GM21528 (cell line): ENCODE results near the gene DOCK1.

Experiments
- ATAC-seq: cut with Tn5 transposase; IDR thresholded peaks from one replicate; pipeline ENCODE4 v1.9.1; 2021; ENCODE audit warnings: mild to moderate bottlenecking, moderate library complexity; ENCODE audit not compliant: unreplicated experiment, low FRiP score

DOCK1 gene

DNA sequence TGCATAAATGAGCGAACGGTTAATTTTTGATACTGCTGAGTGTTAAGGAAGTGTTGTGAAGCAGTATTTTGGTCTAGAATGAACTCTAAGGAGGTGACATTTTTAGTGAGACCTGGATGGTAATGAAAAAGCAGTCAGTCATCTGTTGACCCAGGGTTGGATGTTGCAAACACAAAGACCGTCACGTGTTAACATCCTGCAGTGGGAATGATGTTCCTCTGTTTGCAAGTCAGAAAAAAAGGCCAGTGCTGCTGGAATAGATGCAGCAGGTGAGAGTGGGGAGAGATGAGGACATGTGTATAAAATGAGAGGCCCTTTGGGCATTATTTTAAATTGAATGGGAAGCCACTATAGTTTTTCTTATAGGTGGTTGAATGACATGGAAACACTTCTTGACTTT is 251.9 kb downstream of the DOCK1 start:
- no peak for ATAC-seq

DNA sequence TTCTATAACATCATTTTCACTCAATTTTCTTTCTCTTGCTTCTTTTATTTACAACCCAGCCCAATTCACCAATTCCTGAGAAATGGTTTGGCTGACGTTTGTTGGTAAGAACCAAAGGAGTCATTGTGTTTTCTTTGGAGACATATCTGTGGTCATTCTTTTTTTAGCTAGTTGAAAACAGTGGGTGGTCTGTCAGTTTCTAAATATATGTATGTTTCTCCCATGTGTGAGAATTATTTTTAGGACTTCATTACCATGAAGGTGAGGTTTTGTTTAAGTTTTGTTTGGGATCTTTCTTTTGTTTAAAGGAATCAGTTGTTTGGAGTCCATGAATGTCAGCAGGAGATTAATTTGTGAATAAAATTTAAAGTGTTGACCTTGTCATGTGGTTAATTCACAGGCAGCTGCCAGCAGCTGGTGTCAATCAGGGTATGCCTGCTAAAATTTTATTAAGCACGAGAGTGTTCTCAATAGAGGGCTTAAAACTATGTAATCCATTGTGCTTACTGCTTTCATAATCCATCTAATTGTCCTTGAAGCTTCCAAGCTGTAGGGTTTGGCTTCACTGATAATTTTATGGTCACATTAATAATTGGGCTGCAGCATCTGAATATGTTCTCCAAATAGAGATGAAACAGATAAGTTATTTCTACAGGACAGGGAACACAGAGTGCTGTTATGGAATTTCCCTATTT is 252.4 kb downstream of the DOCK1 start:
- ATAC-seq, result no peak

GRCh38 chr10:127158662-127159061 is 253.4 kb downstream of the DOCK1 start:
- no peak for ATAC-seq

DNA sequence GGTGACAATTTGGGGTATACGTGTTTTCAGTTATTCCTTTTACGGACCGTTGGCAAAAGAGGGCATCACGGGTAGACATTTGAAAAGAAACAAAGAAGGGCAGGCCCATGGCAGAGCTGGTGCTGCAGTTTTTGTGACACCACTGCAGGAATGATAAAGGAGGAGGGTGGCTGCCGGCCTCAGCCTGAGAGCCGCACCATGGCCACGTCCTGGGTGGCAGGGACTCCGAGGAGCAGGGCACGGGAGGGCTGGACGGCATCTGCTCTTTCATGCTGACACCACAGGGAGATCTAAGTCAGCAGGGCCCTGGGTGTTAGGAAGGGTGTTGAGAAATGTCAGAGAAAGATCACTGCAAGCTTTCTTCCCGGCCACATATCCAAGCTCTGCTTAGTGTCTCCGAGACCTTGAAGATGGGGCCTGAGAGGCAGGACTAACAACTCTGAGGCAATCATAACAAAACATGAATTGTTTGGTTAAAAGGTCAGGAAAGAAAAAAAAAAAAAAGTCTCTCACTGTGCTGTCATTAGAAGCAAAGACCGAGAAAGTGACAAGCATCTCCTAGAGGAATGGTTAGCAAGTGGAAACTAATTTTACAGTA is 254.5 kb downstream of the DOCK1 start:
- ATAC-seq, result no peak

DNA sequence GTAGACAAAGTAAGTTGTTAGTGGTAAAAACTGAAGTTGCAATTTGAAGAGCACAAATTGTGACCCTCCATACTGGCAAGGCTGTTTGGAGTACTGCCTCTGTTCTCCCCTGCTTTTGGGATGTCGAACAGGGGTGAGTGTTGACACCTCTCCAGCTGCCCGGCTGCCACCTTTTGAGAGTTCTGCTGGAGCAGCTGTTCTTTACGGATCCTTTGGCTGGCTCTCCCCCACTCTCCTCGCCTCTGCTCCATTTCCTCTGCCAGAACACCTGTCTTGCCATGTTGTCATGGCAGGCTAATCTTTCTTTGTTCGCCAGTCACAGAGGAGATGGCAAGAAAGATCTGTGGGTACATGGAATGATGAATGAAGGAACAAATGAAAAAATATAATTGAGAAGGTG is 256.3 kb downstream of the DOCK1 start:
- ATAC-seq, result no peak

DNA sequence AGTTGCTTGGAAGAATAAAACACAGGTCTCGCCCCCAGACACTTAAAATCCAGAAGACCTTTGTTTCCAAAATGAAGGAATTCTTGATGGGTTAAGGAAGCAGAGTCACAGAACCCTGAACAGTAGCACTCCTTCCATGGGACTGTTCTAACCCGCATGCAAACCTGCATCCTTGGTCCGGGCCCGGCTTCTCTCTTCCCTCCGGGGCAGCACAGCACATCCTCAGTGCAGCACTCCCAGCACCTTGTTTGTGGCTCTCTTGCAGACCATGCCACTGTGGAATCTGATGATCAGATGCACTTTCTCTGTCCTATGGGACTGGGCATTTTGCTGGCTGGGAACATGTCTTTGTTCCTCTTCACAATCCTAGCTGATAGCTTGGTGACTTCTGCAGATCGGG is 257.6 kb downstream of the DOCK1 start:
- ATAC-seq, result no peak

DNA sequence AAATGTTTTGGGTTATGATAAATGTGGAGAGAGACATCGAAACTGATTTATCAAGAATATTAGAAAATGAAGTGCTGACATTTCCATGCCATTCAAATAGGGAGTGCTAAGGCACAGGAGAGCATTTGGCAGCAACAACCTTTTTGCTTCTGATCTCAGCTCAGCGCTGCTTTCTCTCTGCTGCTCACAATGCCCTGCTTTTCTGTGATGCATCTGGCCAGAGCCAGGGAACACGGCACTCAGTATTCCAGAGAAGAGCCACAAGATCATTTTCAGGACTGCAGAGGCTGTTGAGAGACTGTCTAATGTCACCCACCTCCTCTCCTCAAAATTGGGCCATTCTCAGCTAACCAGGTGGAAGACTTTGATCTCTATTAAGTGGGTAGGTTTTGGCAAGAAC is 263.0 kb downstream of the DOCK1 start:
- no peak for ATAC-seq

GRCh38 chr10:127174866-127175265 is 269.6 kb downstream of the DOCK1 start:
- no peak for ATAC-seq

- no peak for ATAC-seq
Observed at GRCh38 chr10:127175357-127176110, 270.3 kb downstream of the DOCK1 start.

DNA sequence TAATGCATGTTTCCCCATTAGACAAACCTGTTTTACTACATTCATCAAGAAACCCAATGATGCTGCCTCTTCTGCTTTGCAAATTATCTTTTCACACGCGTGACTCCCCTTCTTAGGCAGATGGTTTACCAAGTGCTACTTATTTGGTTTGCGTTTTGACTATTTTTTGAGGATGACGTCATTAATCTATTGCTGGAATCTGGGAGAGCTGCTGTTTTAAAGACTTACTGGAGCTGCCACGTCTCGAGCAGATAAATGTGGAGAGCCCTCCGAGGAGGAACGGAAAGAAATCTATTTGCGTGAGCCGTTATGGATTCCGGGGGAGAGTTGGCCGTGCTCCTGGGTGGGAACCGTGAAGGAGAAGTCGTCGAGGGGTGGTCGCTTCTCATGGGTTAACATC is 271.4 kb downstream of the DOCK1 start:
- ATAC-seq, result no peak

DNA sequence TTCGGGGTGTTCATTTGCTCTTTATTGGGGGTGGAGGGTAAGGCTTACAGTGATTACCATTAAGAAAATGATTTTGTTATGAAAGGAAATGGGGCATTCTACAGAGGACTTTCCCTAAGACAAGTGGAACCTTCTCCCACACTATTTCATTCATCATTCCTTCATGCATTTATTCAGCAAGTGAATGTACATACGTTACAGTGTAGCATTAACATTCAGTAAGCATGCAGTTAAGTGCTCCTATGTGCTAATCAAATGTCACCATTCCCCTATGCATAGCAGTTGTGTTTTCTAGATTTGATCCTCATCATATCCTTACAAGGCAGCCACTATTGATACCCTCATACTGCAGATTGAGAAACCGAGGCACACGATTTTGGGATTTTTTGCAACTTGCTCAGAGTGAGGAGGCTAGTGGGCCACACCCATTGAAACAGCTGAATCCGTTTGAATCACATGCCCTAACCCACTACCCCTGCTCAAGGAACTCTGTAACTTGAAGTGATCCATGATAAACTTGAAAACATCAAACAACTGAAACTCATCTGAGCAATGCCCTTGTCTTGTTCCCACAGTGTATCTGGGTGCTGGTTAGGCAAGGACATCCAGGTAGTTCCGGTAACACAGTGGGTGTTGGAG is 274.5 kb downstream of the DOCK1 start:
- no peak for ATAC-seq

DNA sequence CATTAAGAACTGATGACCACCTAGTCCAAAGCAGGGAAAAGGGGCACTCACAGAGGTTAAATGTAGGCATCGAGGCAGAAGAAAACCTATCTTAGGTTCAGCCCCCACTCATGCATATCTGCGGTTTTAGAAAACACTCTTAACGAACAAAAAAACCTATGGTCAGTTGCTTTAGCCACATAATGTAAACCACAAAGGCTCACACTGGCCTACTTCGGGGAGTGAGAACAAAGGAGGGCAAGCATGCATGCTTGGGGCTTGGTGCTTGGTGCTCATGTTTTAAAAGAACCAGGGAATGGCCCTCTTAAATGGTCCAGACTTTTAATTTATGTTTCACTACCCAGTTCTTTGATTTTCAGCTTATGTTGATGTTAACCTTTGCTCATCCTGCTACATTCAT is 276.9 kb downstream of the DOCK1 start:
- ATAC-seq, result no peak

DNA sequence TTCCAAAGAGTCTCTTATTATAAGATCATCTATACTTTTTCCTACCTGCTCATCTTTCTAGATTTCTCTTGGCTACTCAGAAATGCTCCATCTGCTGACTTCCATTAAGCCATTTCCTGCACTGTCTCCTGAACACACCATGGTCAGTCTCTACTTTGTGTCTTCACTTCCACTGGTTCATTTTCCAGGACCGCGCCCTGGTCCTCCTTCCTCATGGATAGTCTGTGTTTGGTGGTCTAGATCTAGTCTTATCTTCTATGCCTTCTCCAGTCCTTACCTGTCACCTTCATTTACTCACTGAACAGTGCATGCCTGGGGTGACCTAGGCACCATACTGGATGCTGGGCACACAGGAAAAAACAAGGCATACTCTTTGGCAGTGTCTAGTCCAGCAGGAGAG is 279.4 kb downstream of the DOCK1 start:
- no peak for ATAC-seq

GRCh38 chr10:127186813-127187212 is 281.6 kb downstream of the DOCK1 start:
- ATAC-seq, result no peak

GRCh38 chr10:127189226-127189625 is 284.0 kb downstream of the DOCK1 start:
- no peak for ATAC-seq

DNA sequence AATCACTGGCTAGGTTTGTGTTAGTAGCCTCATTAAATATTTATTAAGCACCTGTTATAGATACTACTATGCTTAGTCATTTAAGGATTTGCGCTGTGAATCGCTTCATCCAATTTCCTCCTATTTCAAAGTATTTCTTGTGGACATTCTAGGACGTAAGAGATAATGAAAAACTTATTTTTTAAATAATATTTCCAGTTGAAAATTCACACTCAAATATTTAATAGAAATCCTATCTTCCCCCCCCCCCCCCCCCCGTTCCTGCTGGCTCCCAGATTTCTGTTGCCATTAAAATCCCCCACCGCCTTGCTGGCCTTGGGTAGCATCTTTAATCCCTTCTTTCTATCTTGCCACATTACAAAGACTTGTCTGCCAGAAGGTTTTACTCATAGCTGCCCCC is 285.2 kb downstream of the DOCK1 start:
- ATAC-seq, result no peak

- no peak for ATAC-seq
Observed at GRCh38 chr10:127193125-127193524, 287.9 kb downstream of the DOCK1 start.

DNA sequence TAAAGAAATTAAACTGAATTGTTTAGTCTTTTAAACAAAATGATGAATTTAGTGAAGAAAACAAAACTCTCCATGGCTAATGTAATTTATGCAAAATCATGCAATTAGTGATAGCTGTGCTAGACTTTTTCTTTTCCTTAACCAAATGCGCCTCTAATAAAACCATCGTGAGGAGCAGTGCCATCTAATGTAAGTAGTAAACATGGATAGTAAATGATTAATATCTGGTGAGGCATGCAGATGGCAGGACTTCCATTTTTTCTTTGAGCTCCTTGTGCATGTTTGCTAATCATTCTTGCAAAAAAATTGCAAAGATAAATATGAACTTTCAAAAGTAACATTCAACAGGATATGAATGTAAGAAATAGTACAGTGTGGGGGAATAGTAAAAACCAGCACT is 288.9 kb downstream of the DOCK1 start:
- no peak for ATAC-seq

DNA sequence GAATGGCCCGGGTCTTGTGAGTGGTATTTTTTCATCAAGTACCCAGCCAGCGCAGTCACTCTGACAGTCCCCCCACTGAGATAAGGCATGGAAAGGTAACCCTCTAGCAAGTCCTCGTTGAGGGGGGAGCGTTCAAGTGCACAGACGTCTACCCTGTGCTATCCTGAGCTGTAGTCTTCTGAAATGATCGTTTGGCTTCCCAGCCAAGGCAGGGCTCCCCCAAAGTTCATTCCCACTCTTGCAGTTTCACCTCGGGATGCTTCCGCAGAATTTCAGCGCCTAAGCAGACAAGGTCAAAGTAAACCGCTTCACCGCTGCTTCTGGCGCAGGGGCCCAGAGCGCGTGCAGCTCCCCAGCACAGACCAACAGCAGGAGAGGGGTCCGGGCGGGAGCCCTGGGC is 289.4 kb downstream of the DOCK1 start:
- no peak for ATAC-seq

GRCh38 chr10:127195041-127195506 is 289.8 kb downstream of the DOCK1 start:
- ATAC-seq, result no peak

- no peak for ATAC-seq
Observed at GRCh38 chr10:127195571-127196281, 290.5 kb downstream of the DOCK1 start.
